ENCODE results near the gene MFAP3.
"Not testable (repeated sequence)": the region's sequence is repeated elsewhere in the genome, so short reads cannot be mapped to it uniquely, and the experiment has no call there.

GRCh38 chr5:154018919-154019318 is 19.8 kb upstream of the MFAP3 start:
- not testable (repeated sequence) for TF ChIP-seq CTCF, POLR2A (IDR thresholded peaks at IDR 0.05)

Measured in ovary (tissue), 3 donors.